HEK293 (cell line): Measurements from ENCODE around the gene PRRT2.

ENCODE experiments used
- CTCF ChIP-seq: fragments of 450-650 bp; formaldehyde crosslinking; IDR thresholded peaks from 2 replicates; pipeline ENCODE4 v1.5.1; 2016; ENCODE audit warnings: missing biosample characterization, missing genetic modification characterization
- KLF16 ChIP-seq: fragments of 450-650 bp; formaldehyde crosslinking; IDR thresholded peaks from 2 replicates; pipeline ENCODE4 v1.5.1; 2017; ENCODE audit warnings: missing biosample characterization, missing genetic modification characterization
- ZNF138 ChIP-seq: fragments of 450-650 bp; formaldehyde crosslinking; IDR thresholded peaks from 2 replicates; pipeline ENCODE4 v1.5.1; 2016; ENCODE audit warnings: missing biosample characterization, missing genetic modification characterization, borderline replicate concordance
- ZNF335 ChIP-seq: fragments of 450-650 bp; formaldehyde crosslinking; conservative IDR thresholded peaks from 2 replicates; pipeline ENCODE4 v1.5.1; 2016; ENCODE audit warnings: missing biosample characterization, missing genetic modification characterization

GRCh38 chr16:29808219-29808900, 3.6 kb upstream of the PRRT2 start:
- no peak for TF ChIP-seq CTCF
- no peak for TF ChIP-seq ZNF335
- TF ChIP-seq KLF16: no peak
- TF ChIP-seq ZNF138 (tag by site-specific recombination): no peak
